GM21423 (cell line): ENCODE results near the gene TTC17.
"Not testable (repeated sequence)": the region's sequence is repeated elsewhere in the genome, so short reads cannot be mapped to it uniquely, and the experiment has no call there.

Experiments used
- ATAC-seq: cut with Tn5 transposase; IDR thresholded peaks from one replicate; pipeline ENCODE4 v1.9.1; 2021; ENCODE audit warnings: mild to moderate bottlenecking, moderate library complexity; ENCODE audit not compliant: unreplicated experiment

TTC17 gene

GRCh38 chr11:43378897-43379296 is 20.2 kb downstream of the TTC17 start:
- ATAC-seq = no peak

DNA sequence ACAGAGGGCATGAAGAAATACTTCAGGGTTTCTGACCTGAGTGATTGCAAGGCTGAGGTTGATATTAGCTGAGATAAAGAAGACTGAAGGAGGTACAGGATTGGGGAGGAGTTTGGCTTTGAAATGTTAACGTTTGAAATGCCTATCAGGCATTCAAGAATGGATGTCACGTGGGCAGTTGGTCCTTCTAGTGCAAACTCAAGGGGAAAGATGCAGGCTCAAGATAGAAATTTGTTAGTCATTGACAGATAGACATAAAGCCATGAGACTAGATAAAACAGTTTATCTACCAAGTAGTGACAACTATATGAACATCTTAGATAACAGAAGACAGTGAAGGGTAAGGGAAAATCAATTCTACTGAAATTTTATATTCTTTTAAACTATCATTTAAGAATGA is 23.1 kb downstream of the TTC17 start:
- no peak for ATAC-seq

DNA sequence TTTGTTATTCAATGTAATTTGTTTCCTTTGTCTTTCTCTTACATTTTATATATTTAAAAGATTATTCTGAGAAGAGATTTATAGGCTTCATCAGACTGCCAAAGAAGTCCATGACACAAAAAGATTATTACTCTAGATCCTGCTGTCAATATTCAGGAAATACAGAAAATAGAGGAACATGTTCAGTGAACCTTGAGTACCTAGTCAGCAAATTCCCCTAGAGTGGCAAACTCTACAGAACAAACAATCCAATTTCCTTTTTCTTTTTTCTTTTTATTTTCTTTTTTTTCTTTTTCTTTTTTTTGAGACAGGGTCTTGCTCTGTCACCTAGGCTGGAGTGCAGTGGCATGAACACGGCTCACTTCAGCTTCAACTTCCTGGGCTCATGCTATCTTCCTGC is 23.9 kb downstream of the TTC17 start:
- ATAC-seq = no peak

GRCh38 chr11:43384393-43384792 is 25.7 kb downstream of the TTC17 start:
- no peak for ATAC-seq

DNA sequence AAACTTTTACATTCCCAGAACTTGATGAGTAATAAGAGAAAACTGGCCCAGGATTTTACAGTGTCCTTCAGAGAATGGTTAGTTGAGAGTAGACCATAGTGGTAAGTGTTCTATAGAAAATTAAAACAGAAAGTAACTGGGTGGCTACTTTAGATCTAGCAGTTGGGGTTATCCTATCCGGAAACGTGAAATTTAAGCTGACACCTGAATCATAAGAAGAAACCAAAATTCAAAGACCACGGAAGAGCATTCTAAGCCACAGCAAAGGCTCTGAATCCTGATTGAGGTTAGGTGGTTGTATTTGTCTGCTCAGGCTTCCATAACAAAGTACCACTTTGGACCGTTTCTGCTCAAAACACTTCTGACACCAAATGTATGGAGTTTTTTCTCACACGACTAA is 34.0 kb downstream of the TTC17 start:
- ATAC-seq = no peak

DNA sequence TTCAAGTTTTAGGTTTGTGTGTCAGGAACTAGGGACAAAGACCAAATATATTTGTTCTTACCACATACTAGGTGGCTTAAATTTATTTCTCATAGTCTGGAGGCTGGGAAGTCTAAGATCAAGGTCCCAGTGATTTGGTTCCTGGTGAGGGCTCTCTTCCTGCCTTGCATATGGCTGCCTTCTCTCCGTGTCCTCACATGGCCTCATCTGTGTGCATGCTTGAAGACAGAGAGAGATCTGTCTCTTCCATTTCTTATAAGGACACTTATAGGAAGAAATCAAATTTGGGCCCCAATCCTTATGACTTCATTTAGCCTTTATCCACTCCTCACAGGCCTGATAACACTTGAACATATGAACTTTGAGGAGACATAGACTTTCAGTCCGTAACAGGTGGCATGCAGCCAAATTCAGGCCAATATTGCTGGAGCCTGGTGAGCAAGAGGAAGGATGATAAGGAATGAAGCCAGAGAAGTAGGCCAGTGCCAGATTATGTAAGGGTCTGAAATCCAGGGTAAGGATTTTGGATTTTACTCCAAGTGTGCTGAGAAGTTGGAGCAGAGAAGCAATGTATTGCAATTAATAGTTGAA is 35.1 kb downstream of the TTC17 start:
- ATAC-seq = no peak

- ATAC-seq = no peak
Observed at GRCh38 chr11:43396617-43397016, 37.9 kb downstream of the TTC17 start.

DNA sequence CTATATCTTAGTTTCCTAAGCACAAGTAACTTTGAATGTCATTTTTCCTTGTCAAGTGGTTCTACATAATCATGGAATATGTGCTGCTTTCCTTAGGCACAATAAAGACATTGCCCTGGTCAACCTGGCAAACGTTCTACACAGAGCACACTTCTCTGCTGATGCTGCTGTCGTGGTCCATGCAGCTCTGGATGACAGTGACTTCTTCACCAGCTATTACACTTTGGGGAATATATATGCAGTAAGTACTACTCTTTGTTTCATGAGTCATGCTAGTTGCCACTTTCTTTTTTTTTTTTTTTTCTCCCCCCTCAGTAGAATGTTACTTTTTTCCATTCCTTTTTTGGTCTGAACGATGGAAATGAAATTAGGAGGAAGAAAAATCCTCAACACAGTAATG is 38.5 kb downstream of the TTC17 start:
- ATAC-seq = no peak

DNA sequence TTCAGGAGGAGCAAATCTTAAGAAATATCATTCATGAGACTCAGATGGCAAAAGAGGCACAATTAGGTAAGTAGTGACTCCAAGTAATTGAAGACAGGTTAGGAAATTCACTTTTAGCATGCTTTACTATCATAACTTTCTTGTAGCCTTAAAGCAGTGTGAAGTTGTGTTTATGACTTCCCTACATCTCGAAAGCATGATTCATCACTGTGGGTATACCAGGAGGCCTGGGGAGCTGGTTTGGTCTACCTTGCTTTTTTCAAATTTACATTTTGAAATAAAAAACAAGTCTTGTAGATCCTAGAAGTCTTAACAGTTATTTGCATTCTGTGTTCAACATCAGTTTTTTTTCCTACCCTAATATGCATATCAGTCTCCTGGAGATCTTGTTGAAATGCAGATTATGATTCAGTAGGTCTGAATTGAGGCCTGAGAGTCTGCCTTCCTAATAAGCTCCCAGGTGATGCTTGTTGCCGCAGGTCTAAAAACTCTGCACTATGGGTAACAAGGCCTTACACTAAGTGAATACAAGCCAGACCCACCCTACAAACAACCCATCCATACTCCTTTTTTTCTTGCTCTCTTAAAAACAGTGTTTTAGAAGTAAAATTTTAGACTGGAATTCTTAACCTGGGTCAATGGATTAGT is 41.4 kb downstream of the TTC17 start:
- no peak for ATAC-seq

DNA sequence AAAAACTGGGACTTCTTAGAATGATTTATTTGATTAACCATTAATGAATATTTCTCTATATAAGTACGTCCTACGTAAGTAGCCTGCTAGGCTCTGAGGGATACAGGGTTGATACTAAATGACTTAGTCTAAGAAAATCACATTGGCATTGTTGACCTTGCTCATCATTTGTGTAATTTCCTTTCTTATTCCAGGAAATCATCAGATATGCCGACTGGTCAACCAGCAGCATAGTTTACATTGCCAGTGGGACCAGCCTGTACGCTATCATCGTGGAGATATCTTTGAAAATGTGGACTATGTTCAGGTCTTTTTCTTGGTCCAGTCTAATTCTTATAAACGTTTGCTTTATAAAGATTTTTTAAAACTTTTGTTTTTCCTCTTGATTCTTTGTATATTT is 42.5 kb downstream of the TTC17 start:
- ATAC-seq = no peak

DNA sequence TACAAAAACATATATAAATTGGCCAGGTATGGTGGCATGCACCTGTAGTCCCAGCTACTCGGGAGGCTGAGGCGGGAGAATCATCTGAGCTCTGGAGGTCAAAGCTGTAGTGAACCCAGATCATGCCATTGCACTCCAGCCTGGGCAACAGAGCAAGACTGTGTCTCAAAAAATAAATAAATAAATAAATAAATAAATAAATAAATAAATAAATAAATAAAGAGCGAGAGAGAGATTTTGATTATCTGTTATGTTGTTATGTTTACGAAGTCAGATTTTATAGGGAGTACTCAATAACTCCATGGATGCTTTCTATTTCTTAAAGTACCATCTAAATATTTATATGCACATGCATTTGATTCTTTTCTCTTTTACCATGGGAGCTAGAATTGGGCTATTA is 43.1 kb downstream of the TTC17 start:
- ATAC-seq = not testable (repeated sequence)

- ATAC-seq = no peak
Observed at GRCh38 chr11:43403357-43404231, 44.9 kb downstream of the TTC17 start.

DNA sequence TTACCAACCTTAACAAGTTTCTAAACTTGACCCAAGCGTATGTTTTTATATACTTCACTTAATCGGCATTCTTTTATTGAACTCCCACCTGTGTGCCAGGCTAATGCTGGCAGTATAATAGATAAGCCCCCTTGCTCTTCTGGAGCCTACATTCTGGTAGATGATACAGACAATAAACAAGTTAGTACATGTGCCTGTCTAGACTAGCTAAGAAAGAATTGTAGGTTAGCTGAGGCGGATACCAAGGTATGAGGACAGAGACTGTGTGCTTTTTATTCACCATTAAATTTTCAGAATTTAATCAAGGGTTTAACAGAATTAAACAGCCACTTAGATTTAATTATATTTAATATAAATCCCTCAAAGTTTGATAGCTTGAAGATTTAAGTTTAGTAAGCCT is 45.7 kb downstream of the TTC17 start:
- no peak for ATAC-seq

GRCh38 chr11:43404836-43405479 is 46.2 kb downstream of the TTC17 start:
- no peak for ATAC-seq

DNA sequence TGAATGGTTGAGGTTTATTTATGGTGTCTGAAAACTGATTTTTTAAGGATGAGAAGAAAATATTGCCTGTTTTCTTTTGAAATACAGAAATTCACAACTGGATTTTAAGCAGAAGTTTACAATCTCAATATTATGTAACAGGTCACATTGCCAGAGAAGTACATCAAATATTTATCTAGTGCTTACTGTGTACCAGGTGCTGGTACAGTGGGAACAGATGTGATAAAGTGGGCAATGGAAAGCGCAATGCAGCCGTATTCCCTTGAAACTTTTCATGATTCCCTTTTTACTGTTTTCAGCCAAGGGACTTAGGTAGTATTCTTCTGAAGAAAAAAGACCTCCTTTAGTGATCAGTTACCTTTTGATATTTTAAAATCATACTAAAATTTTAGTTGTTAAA is 49.6 kb downstream of the TTC17 start:
- no peak for ATAC-seq

DNA sequence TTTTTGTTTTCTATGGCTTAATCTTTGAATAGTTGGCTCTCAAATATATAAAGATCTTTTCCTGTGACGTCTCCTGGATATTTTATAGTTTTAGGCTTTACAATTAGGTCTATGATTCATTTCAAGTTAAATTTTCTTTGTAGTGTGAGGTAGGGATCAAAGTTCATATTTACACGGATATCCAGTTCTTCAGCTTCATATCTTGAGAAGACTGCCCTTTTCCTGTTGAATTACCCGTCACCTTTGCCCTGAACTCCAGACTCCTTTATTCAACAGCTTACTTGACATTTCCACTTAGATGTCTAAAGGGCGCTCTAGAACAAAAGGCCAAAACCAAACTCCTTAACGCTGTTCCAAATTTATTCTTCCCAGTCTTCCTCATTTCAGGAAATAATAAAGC is 51.7 kb downstream of the TTC17 start:
- no peak for ATAC-seq

DNA sequence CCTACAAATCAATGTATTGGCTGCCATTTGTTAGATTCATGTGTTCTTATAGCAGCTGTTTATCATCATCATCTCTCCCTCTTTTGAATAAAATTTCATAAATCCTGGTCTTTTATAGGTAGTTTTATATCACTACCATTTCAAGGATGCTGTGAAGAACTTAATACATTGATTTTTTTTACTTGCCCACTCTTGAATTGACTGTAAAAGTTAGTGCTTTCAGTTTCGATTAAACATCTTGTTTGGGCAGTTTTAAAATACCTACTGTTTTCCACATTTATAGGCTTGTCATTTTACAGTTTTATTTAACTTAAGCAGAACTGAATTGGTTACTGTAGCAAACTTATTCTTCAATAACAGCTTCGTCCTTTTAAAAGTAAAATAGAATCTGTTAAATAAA is 59.5 kb downstream of the TTC17 start:
- ATAC-seq = no peak

- no peak for ATAC-seq
Observed at GRCh38 chr11:43419460-43419859, 60.7 kb downstream of the TTC17 start.

DNA sequence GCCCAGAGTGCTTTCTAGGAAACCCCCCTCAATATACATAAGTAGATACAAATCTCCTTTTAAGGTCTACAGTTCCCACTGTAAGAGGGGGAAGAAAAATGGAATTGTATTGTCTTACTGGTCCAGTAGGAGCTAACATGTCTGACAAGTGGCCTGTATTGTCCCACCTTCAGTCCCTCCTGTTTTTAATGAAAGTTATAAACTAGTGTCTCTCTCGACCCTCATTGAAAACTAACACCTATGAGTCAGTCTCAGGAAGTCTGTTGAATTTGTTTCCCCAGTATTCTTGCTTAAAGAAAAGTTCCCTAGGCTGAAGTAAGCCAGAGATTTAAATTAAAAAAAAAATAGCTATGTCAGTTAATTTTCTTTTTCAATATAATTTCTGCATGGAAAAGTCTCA is 69.3 kb downstream of the TTC17 start:
- no peak for ATAC-seq

DNA sequence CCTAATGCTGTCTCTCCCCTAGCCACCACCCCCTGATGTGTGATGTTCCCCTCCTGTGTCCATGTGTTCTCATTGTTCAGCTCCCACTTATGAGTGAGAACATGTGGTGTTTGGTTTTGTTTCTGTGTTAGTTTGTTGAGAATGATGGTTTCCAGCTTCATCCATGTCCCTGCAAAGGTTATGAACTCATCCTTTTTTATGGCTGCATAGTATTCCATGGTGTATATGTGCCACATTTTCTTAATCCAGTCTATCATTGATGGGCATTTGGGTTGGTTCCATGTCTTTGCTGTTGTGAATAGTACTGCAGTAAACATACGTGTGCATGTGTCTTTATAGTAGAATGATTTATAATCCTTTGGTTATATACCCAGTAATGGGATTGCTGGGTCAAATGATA is 72.2 kb downstream of the TTC17 start:
- ATAC-seq = not testable (repeated sequence)

GRCh38 chr11:43434893-43435292 is 76.2 kb downstream of the TTC17 start:
- no peak for ATAC-seq

- no peak for ATAC-seq
Observed at GRCh38 chr11:43440486-43440885, 81.8 kb downstream of the TTC17 start.
